Stimulated activated naive CD8-positive, alpha-beta T cell treated with anti-CD3 and anti-CD28 coated beads, Interleukin-15, Interleukin-2, amounts not matched to agents 100 U/mL and 50 U/mL, for 24 hours (primary cell): ENCODE data around the gene C19orf25.
"Not testable (repeated sequence)": the region's sequence is repeated elsewhere in the genome, so short reads cannot be mapped to it uniquely, and the experiment has no call there.

Source experiments
- ATAC-seq: fragments of 150-1000 bp; cut with Tn5 transposase; one replicate; pipeline ENCODE4 v1.10.0; 2021
- DNase-seq: peaks from one replicate; pipeline ENCODE4 v3.0.0; 2021

The C19orf25 gene

GRCh38 chr19:1449467-1450442 is 29.3 kb downstream of the C19orf25 start, which contains the start of gene APC2:
APC2 (plus strand) TSS chr19:1450121; CDS start chr19:1453002, 2,881 bp downstream.
- DNase-seq (peak; percentile 56), ATAC-seq (no peak)

DNA sequence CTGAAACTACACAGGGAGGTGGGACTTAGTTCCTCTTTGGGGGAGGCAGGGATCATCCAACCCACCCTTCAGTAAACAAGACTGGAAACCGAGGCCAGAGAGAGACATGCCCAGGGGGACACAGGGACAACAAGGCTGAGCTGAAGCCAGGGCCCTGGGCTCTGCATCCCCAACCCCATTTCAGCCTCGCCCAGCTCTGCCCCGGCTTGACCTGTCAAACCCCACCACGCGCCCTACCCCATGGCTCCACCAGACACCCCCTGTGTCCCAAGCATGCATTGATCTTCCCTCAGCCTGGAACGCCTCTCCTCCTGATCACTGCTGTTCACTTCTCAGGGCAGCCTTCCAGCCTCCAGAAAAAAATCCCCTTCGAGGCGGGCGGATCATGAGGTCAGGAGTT is 31.1 kb downstream of the C19orf25 start:
- ATAC-seq (no peak), DNase-seq (no peak)

GRCh38 chr19:1447504-1447903 is 31.5 kb downstream of the C19orf25 start:
- DNase-seq: no peak
- ATAC-seq: no peak

- no peak for ATAC-seq
Observed at GRCh38 chr19:1446713-1447481, 32.1 kb downstream of the C19orf25 start.

GRCh38 chr19:1445932-1446712 is 32.9 kb downstream of the C19orf25 start:
- DNase-seq (peak; percentile 34), ATAC-seq (no peak)

More at GRCh38 chr19:1446713-1447481, 32.1 kb downstream of the C19orf25 start:
- DNase-seq: peak; percentile 41

DNA sequence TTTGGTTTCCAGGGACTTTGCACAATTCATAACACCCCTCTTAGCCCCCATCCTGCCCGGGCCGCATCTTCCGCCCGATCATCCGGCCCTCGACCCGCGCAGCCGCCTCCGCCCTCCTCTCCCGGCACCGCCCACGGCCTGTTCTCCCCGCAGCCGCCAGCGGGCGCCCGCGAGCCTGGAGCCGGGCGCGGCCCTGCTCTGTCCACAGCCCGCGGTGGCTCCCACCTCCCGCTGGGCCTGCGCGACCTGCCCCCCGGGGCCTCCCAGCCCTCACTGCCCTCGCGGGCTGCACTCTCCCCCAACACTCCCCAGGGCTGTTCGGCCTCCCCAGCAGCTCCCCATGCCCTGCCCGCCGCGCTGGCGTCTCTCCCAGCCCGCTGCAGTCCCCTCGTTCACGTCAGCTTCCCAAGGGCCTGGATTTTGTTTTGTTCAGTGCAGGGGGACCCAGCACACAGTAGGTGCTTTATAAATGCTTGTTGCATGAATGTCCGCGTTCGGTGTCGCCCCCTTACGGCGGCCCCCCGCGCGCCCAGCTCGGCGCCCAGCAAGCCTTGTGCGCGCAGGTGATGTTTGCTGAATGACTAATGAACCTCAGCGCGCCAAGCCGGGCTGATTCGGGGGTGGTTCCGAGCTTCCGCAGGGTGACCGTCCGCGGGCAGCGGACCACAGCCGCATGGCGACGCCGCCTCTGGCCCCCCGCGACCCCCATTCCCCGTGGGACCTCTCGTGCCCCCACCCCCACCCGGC is 33.7 kb downstream of the C19orf25 start:
- ATAC-seq: peak; percentile 74
- DNase-seq: peak; percentile 89

DNA sequence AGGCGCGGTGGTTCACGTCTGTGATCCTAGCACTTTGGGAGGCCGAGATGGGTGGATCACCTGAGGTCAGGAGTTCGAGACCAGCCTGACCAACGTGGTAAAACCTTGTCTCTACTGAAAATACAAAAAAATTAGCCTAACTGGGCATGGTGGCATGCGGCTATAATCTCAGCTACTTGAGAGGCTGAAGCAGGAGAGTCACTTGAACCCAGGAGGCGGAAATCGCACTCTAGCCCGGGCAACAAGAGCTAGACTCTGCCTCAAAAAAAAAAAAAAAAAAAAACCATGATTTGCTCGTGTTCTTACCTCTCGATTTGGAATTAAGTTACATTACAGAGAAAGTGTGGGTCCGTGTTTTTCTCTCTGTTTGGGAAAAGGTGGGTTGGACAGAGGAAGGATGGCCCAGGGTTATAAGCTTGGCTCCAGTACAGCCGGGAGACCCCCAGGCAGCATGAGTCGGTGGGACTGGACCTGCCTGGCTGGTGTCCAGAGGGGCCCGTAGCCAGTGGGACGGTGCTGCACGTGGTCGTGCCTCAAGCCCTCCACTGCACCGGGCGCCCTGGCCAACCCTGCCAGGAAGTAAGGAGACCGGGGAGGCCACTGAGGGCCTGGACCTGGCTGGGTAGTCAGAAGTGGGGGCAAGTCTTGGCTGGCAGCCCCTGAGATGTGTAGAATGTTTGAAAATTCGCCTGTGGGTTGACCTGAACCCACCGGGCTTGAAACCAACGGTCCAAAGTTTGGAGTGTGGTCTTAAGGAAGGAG is 37.2 kb downstream of the C19orf25 start:
- ATAC-seq: no peak
- no peak for DNase-seq

GRCh38 chr19:1441022-1441426 is 38.0 kb downstream of the C19orf25 start:
- no peak for ATAC-seq
- DNase-seq: no peak

DNA sequence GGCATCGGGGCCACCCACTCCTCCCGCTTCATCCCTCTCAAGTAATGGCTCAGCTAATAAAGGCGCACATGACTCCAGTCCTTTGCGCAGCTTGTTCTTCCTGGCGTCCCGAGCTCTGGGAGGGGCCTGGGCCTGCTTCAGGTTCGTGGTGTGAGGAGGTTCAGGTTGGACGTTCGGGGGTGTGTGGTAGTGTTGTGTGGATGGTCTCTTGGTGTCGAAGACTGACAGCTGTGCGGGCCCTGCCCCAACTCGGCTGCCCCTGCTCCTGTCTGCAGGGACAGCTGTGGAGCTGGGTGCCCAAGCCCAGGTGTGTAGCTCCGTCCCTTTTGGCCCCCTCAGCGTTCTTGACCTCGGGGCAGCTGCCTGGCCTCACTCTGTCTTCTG is 38.6 kb downstream of the C19orf25 start:
- ATAC-seq: no peak
- DNase-seq: no peak

- DNase-seq, ATAC-seq: not testable (repeated sequence)
Observed at GRCh38 chr19:1439525-1440417, 39.2 kb downstream of the C19orf25 start.

DNA sequence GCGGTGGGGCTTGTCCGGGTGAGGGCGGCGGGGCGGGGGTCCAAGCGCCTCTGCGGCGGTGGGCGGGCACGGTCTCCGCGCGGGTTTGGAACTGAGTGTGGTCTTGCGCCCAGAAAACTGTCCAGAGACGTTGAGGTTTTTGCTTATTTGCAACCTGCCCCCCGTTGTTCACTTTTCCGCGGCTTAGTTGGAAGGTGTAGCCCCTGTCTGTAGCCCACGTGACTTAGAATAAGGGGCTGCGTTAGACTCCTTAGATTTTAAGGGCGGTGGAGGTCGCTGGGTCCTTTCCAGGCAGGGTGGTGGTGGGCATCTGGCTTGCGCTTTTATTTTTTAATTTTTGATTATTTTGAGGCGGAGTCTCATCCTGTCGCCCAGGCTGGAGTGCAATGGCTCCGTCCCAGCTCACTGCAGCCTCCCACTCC is 40.1 kb downstream of the C19orf25 start:
- no peak for ATAC-seq
- DNase-seq: no peak

DNA sequence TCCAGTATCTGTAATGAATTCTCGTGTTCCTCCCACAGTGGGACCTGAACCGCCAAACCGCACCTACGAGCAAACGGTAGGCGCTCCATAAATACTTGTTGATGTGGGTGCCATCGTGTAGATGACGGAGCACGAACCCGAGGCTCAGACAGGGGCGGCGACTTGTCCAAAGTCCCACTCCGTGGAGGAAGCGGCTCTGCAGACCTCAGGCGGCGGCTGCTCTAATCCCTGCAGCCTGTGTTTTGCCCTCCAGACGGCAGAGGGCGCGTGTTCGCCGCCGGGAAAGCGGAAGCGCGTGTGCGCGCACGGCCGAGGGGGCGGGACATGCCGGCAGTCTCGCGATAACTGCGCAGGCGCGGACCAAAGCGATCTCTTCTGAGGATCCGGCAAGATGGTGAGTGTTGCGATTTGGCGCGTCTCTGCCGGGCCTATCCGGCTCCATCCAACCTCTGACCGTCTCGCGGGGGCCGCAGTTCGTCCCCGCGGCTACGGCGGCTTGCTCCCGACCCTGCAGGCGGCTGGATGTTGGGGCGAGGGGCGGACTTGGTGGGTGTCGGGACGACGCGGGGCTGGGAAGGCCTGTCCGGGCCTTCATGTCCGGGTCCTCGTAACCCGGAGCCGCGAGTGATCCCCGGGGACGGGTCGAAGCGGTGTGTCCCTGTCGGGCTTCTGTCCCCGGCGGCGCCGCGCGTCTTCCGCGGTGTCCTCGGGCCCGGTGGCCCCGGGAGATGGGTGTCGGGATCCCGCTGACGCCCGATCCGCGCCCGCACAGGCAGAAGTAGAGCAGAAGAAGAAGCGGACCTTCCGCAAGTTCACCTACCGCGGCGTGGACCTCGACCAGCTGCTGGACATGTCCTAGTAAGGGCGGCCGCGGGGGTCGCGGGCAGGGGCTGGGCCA is 40.7 kb downstream of the C19orf25 start, which contains the start of gene RPS15:
Gene RPS15, plus strand, starts transcription at position 362 of the 898 bp plus-strand sequence. Its CDS starts 30 bp downstream, at position 392.
- DNase-seq: peak; percentile 97
- peak; percentile 84 for ATAC-seq

- ATAC-seq (no peak), DNase-seq (no peak)
Observed at GRCh38 chr19:1437609-1438008, 41.4 kb downstream of the C19orf25 start.

GRCh38 chr19:1435378-1435989 is 43.5 kb downstream of the C19orf25 start:
- no peak for ATAC-seq

DNA sequence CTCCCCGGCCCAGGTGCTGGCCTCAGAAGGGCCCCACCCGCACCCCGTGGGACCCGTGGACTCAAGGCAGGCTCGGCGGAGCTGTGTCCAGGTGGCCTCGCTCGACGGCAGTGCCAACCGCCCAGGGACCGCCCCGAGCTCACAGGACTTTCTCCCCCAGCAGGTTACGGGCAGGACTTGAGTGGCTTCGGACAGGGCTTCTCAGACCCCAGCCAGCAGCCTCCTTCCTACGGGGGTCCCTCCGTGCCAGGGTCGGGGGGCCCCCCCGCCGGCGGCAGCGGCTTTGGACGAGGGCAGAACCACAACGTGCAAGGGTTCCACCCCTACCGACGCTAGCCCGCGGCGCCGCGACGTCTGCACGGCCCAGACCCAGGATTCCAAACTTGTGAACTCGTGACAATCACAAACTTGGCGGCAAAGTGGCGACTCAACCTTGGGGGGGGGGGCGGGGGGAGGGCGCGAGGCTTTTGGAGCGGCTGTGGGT is 44.4 kb downstream of the C19orf25 start:
- ATAC-seq (no peak), DNase-seq (no peak)

More at GRCh38 chr19:1435378-1435989, 43.5 kb downstream of the C19orf25 start:
- DNase-seq: no peak

GRCh38 chr19:1434040-1434366 is 45.0 kb downstream of the C19orf25 start:
- DNase-seq (no peak), ATAC-seq (no peak)

DNA sequence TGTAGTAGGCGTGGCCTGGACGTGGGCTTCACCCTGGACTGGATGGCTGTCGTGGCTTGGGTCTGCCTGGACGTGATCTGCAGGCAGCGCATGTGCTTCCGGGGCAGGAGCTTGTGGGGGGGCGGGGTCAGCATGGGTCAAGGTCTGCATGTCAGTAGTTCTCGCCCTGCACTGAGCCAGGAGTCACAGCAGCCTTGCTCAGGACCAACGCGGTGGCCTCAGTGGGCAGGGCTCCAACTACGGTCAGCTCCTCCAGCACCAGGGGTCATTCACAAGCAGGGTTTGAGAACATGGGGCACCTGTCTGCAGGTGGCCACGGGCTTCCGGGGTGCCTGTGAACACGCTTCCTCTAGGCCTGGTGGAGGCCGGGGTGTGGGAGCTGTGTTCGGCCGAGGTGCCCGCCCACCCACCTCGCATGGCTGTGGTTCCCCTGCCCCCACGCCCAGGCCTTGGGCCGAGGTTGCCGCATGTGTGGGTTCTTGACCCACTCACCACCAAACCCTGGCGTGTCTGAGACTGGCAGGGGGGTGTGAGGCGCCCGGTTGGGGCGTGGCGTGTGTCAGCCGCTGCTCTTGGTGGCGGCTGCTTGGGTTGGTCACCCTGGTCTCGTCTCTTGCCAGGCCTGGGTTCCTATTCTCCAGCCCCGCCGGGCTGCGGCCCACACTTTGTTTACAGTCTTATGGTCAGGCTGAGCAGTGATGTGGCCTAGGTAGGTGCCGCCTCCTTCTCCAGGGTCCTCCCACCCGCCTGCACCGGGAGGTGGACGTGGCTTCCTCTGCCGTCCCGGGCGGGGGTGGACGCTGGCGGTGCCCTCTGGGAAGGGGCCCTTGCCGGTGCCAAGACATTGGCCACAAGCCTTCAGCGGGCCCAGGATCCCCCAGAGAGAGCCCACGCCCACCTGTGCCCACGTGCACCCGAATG is 45.6 kb downstream of the C19orf25 start:
- ATAC-seq (no peak), DNase-seq (no peak)
